Gastrocnemius medialis (tissue), 4 donors: ENCODE data around the gene DNAL1.

ENCODE experiments used
- CTCF ChIP-seq, 5 experiments: fragments of 450-650 bp in 3 of 5; fragments of 200-600 bp in 2 of 5; sonication (generic) in 2 of 5; IDR thresholded peaks in 4 of 5; conservative IDR thresholded peaks in 1 of 5; 1 replicate in 4 of 5; 2 replicates in 1 of 5; pipeline ENCODE4 v1.5.1; 2016 to 2019; ENCODE audit warnings: antibody characterized with exemption in 5 of 5, mild to moderate bottlenecking in 3 of 5, moderate library complexity in 3 of 5
- POLR2A ChIP-seq, 2 donors: fragments of 450-650 bp; IDR thresholded peaks; one replicate each; pipeline ENCODE4 v1.6.1; 2017; ENCODE audit warnings: antibody characterized with exemption in 2 of 2, mild to moderate bottlenecking in 2 of 2, moderate library complexity in 2 of 2

DNA sequence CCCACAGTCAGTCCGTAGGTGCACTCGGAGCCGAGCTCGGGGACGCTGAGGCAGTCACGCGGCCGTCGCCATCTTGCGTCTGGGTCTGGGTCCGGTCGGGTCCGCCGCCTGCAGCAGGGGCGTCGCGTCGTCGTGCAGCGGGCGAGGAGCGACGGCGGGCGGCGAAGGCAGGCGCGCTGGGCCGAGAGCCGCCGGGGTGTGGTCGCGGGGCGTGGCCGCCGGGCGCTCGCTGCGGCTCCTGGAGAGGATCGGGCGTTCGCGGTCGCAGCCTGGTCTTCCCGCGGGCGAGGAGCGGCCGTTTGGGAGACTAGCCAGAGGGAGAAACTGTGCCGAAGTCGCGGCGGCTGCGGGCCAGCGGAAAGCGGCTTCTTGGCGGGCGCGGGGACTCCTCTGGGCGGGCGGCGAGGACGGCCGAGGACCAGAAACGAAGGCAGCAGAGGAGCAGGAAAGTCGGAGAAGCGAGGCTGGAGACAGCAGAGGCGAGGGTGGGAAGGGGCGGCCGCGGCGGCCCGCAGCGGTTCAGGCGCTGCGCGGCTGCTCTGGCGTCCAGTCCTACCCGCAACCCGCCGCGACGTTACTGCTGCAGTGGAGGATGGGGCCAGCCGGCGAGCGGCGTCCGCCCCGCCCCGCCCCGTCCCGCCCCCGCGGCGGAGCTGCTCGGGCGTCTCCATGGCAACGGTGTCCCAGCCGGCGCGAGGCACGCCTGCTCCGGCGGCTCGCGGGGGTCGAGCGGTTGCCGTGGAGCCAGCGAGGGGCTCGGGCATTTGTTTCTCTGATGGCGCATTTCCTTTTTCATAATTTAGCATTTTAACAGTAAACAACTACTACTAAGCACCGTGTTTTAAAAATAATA, 69.2 kb downstream of the DNAL1 start, which contains the start of gene PNMA1:
- TF ChIP-seq CTCF (IDR thresholded peaks at IDR 0.05 in 4 of 5, conservative IDR thresholded peaks at IDR 0.05 in 1 of 5) (no peak), POLR2A (IDR thresholded peaks at IDR 0.05) (peak; percentile 71 to 84)
